ENCODE results near the gene MLF2. TPM values are rescaled to one million over a fixed set of nuclear protein-coding genes. Genes with fewer than 3 reads are reported as not detected.

MLF2 gene
- total RNA-seq, 8 experiments from 2014 or later = 122 to 181 (median 151) TPM

DNA sequence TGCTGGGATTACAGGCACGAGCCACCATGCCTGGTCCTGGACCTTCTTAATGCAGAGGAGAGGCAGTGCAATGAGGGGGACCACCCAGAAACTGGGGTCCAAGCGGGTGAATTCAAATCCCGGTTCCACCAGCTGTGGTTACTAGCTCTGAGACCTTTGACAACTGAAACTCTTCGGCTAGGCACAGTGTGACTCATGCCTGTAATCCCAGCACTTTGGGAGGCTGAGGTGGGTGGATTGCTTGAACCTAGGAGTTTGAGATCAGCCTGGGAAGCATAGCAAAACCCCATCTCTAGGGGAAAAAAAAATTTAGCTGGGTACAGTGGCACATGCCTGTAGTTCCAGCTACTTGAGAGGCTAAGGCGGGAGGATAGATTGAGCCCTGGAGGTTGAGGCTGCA is 31.4 kb upstream of the MLF2 start:
- in situ Hi-C loops (cut with MboI; ENCODE audit: low pct_unique_long_range_greater_than_20kb in 2 of 9, low sequenced_read_pairs in 9 of 9, unreplicated experiment in 9 of 9) = no loop called here

GRCh38 chr12:6783828-6784227 is 30.9 kb upstream of the MLF2 start:
- no peak for ATAC-seq (replicated peaks in 6 of 8)
- in situ Hi-C loops (cut with MboI; ENCODE audit: low pct_unique_long_range_greater_than_20kb in 2 of 9, low sequenced_read_pairs in 9 of 9, unreplicated experiment in 9 of 9) = no loop called here
- Histone ChIP-seq H3K4me1 (replicated peaks in 1 of 2) (peaks cover 18 to 19% of the 10 kb centered on the region in 2 donors), H3K4me3 (no peak overlapping the region), H3K27ac (no peak overlapping the region)
- WGBS, 10 experiments = 40 to 100% (median 85%) methylated on average over 1 to 6 of the region's 9 CpGs; no CpG with 5 or more reads in 2 of the 10 experiments

More for the DNA sequence above, 31.4 kb upstream of the MLF2 start:
- ATAC-seq (replicated peaks in 6 of 8) = no peak
- Histone ChIP-seq H3K4me3 (no peak overlapping the region), H3K27ac (no peak overlapping the region), H3K4me1 (replicated peaks in 1 of 2) (peaks cover 15% of the 10 kb centered on the region in 2 donors)
- WGBS, 10 experiments = 64 to 100% (median 73%) methylated on average over 1 to 4 of the region's 5 CpGs; no CpG with 5 or more reads in 3 of the 10 experiments

DNA sequence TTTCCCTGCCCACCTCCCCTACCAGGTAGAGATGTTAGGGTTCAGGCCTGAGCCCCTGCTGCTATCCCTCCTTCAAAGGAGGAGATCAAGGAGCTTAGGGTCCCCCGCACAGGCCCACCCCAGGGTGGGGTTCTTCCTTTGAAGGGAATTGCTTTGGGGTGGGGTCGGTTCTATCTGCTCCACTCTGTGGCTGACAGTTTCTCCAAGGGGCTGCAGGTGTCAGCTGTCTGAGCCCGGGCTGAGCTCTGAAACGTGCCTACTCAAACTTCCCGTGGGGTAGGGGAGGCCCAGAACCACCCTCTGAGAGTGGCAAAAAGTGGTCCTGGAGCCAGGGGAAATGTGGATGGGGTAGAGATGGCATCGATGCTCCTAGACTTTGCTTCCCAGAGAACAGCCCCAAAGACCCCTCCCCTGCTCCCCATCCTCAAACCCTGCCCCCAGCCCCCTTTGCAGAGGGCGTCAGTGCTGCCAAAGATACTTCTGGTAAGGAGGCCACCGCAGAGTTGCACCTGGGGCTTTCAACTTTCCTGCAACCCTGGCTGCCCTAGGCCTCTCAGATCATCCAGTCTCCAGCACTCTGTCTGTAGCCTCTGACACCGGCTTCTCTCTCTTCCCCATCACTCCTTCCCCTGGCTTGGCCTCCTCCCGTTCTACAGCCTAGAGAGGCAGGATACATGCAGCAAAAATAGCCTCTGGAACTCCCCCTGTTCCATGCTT is 30.1 kb upstream of the MLF2 start:
- H3K27ac ChIP-seq = no peak overlapping the region

DNA sequence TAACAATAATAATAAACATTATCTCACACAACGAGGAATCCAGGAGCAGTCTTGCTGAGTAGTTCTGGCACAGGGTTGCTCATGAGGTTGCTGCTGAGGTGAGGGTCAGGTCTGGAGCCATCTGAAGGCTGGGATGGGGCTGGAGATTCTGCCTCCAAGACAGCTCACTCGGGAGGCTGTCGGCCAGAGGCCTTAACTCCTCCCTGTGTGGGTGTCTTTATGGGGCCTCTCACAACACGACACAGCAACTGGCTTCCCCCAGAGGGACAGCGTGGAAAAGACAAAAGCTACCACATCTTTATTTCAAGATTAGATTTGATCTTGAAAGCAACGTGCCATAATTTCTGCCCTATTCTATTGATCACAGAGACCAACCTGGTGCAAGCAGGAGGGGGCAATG is 29.2 kb upstream of the MLF2 start:
- Histone ChIP-seq H3K4me3 (no peak overlapping the region), H3K4me1 (replicated peaks in 1 of 2) (peaks cover 30 to 32% of the 10 kb centered on the region in 2 donors), H3K27ac (no peak overlapping the region)
- no peak for ATAC-seq (replicated peaks in 6 of 8)
- in situ Hi-C loops (cut with MboI; ENCODE audit: low pct_unique_long_range_greater_than_20kb in 2 of 9, low sequenced_read_pairs in 9 of 9, unreplicated experiment in 9 of 9) = no loop called here
- WGBS, 10 experiments = 29 to 92% (median 79%) methylated on average over 1 to 4 of the region's 6 CpGs; no CpG with 5 or more reads in 5 of the 10 experiments

More for the DNA sequence above, 30.1 kb upstream of the MLF2 start:
- in situ Hi-C loops (cut with MboI; ENCODE audit: low pct_unique_long_range_greater_than_20kb in 2 of 9, low sequenced_read_pairs in 9 of 9, unreplicated experiment in 9 of 9) = no loop called here
- H3K4me3 ChIP-seq = no peak overlapping the region
- ATAC-seq (replicated peaks in 6 of 8) = no peak
- H3K4me1 ChIP-seq (replicated peaks in 1 of 2) = peaks cover 26% of the 10 kb centered on the region in 2 donors
- WGBS, 10 experiments = 40 to 92% (median 69%) methylated on average over 1 to 2 of the region's 10 CpGs; no CpG with 5 or more reads in 6 of the 10 experiments

GRCh38 chr12:6780573-6780972 is 27.6 kb upstream of the MLF2 start:
- peaks cover 23 to 24% of the 10 kb centered on the region in 2 donors for H3K4me1 ChIP-seq (replicated peaks in 1 of 2)
- ATAC-seq (replicated peaks in 6 of 8) = no peak
- peak overlapping the region in 1 of 2 donors; percentile 9 for H3K27ac ChIP-seq
- H3K4me3 ChIP-seq = no peak overlapping the region
- in situ Hi-C loops (cut with MboI; ENCODE audit: low pct_unique_long_range_greater_than_20kb in 2 of 9, low sequenced_read_pairs in 9 of 9, unreplicated experiment in 9 of 9) = no loop called here
- WGBS, 10 experiments = 67 to 100% (median 80%) methylated on average over 2 to 3 of the region's 6 CpGs; no CpG with 5 or more reads in 5 of the 10 experiments

GRCh38 chr12:6779708-6780432 is 26.9 kb upstream of the MLF2 start:
- in situ Hi-C loops (cut with MboI; ENCODE audit: low pct_unique_long_range_greater_than_20kb in 2 of 9, low sequenced_read_pairs in 9 of 9, unreplicated experiment in 9 of 9) = no loop called here
- Histone ChIP-seq H3K4me3 (no peak overlapping the region), H3K4me1 (replicated peaks in 1 of 2) (peaks cover 23 to 24% of the 10 kb centered on the region in 2 donors), H3K27ac (peak overlapping the region; percentile 64 to 86)
- WGBS, 10 experiments = 0 to 100% (median 80%) methylated on average over 1 to 5 of the region's 6 CpGs; no CpG with 5 or more reads in 4 of the 10 experiments
- no peak for ATAC-seq (replicated peaks in 6 of 8)

- H3K4me3 ChIP-seq = peak overlapping the region; percentile 4 to 22 (median 15)
- H3K27ac ChIP-seq = peak overlapping the region; percentile 64 to 86
- peak; percentile 89 to 95 (median 94) for ATAC-seq (replicated peaks in 6 of 8)
- peaks cover 26 to 28% of the 10 kb centered on the region in 2 donors for H3K4me1 ChIP-seq (replicated peaks in 1 of 2)
- in situ Hi-C loops (cut with MboI; ENCODE audit: low pct_unique_long_range_greater_than_20kb in 2 of 9, low sequenced_read_pairs in 9 of 9, unreplicated experiment in 9 of 9) = no loop called here
- WGBS, 10 experiments = 0 to 60% (median 2%) methylated on average over 1 to 12 of the region's 35 CpGs
Measured at GRCh38 chr12:6778574-6779550, 25.9 kb upstream of the MLF2 start.

- Histone ChIP-seq H3K4me3 (peak overlapping the region; percentile 4 to 22 (median 15)), H3K27ac (peak overlapping the region; percentile 58 to 86), H3K4me1 (replicated peaks in 1 of 2) (peaks cover 33 to 35% of the 10 kb centered on the region in 2 donors)
- WGBS, 10 experiments = 0 to 50% (median 34%) methylated on average over 1 to 8 of the region's 14 CpGs; no CpG with 5 or more reads in 4 of the 10 experiments
- ATAC-seq (replicated peaks in 6 of 8) = peak in 5 of 8 experiments; percentile 0 to 36 (median 7)
- in situ Hi-C loops (cut with MboI; ENCODE audit: low pct_unique_long_range_greater_than_20kb in 2 of 9, low sequenced_read_pairs in 9 of 9, unreplicated experiment in 9 of 9) = no loop called here
Measured at GRCh38 chr12:6778217-6778573, 25.3 kb upstream of the MLF2 start.

DNA sequence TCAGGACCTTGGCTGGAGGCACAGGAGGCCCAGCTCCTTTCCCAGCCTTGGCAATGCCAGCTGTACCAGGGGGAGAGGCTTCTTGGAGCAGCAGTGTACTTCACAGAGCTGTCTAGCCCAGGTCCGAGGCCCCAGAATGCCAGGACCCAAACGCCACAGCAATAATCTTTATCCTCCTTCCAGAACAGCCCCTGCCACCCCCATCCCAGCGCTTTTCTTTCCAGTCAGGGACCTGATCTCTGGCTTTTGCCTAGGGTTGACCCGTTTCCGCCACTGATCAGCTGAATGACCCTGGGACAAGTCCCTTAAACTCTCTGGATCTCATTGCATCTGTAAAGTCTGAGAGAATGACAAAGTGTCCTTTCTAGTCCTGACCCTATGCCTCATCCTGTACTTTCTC is 24.4 kb upstream of the MLF2 start:
- no peak for ATAC-seq (replicated peaks in 6 of 8)
- H3K27ac ChIP-seq = no peak overlapping the region
- H3K4me3 ChIP-seq = no peak overlapping the region

GRCh38 chr12:6775185-6776174 is 22.5 kb upstream of the MLF2 start:
- Histone ChIP-seq H3K27ac (no peak overlapping the region), H3K4me1 (replicated peaks in 1 of 2) (peaks cover 40 to 52% of the 10 kb centered on the region in 2 donors), H3K4me3 (no peak overlapping the region)
- WGBS, 10 experiments = 68 to 100% (median 88%) methylated on average over 1 to 12 of the region's 16 CpGs
- in situ Hi-C loops (cut with MboI; ENCODE audit: low pct_unique_long_range_greater_than_20kb in 2 of 9, low sequenced_read_pairs in 9 of 9, unreplicated experiment in 9 of 9) = no loop called here
- ATAC-seq (replicated peaks in 6 of 8) = no peak

More for the DNA sequence above, 24.4 kb upstream of the MLF2 start:
- WGBS, 10 experiments = 67 to 100% (median 88%) methylated on average over 1 to 5 of the region's 5 CpGs; no CpG with 5 or more reads in 4 of the 10 experiments
- in situ Hi-C loops (cut with MboI; ENCODE audit: low pct_unique_long_range_greater_than_20kb in 2 of 9, low sequenced_read_pairs in 9 of 9, unreplicated experiment in 9 of 9) = no loop called here
- H3K4me1 ChIP-seq (replicated peaks in 1 of 2) = peaks cover 38 to 43% of the 10 kb centered on the region in 2 donors

DNA sequence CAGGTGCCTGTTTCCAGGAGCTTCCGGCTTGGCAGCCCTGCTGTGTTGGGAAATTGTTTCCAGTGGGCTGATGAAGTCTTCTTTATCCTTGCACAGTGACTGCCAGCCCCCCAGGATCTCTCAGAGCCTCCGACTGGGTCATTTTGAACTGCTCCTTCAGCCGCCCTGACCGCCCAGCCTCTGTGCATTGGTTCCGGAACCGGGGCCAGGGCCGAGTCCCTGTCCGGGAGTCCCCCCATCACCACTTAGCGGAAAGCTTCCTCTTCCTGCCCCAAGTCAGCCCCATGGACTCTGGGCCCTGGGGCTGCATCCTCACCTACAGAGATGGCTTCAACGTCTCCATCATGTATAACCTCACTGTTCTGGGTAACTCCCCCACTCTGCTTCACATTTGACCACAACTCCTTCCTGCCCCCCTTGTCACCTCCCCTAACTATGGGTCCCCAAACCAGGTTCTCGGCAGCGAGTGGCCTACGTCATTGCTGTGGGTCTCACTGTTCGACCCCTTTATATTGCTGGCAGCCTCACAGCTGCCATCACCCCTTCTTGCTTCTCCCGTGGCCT is 21.6 kb upstream of the MLF2 start:
- ATAC-seq (replicated peaks in 6 of 8) = no peak
- Histone ChIP-seq H3K4me3 (no peak overlapping the region), H3K4me1 (replicated peaks in 1 of 2) (peaks cover 43 to 54% of the 10 kb centered on the region in 2 donors), H3K27ac (no peak overlapping the region)
- WGBS, 10 experiments = 40 to 100% (median 96%) methylated on average over 1 to 5 of the region's 15 CpGs; no CpG with 5 or more reads in 3 of the 10 experiments
- in situ Hi-C loops (cut with MboI; ENCODE audit: low pct_unique_long_range_greater_than_20kb in 2 of 9, low sequenced_read_pairs in 9 of 9, unreplicated experiment in 9 of 9) = no loop called here
